Measurements from ENCODE around the gene MYO1B.
A peak's percentile ranks its signal among the peaks of the same experiment; 100 is the strongest.

MYO1B gene

DNA sequence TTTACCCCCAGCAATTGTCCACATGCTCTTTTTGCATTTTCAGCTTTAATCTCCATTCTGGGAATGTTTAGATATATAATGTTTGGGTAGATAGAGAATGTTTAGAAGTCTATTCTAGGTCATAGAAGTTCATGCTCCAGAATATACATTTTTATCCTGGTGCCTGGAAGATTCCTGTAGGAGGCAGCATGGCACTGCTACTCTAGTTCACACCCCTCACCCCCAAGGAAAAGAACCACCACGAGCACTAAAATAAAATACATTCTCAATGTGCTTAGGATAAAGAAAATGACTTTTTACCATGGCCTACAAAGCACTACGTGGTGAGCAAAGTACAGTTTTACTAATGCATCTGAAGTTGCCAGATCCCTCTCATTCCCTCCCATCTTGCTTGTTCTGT, 53.8 kb downstream of the MYO1B start:
- no peak for DNase-seq (ENCODE audit: low spot score)

DNA sequence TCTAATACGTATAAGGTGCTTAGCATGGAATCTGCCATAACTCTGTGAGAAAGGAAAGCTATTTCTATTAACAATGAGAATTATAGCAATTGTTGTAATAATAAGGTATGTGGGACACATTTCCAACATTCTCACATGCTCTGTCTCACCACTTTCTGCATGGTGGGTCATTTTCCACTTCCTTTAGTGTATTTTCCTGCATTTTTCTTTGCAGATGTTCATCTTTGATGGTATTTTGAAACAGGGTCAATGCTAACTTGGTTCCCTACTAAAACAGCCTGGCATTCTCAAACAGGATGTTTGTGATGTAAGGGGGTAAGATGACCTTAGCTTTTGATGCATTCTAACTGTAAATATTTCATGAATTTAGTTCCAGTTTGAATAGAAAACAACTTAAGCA, 54.7 kb downstream of the MYO1B start:
- DNase-seq (ENCODE audit: low spot score), result no peak

DNA sequence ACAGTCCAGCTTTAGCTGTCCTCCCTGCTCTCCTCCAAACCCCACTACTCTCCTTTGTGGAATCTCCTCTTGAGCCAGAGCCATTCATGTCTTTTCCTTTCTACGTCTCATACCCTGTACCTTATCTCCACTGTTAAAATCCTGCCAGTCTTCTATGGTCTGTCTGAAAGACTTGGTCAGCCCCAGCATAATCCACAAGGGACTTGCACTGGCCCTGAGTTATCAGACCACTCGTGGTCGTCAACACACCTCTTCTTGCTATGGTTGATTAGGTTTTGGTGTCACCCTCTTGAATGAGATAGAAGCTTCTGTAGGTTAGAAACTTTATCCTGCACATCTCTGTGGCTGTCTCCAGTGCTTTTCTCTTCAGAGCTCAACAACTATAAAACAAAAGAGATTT, 56.8 kb downstream of the MYO1B start:
- no peak for DNase-seq (ENCODE audit: low spot score)

DNA sequence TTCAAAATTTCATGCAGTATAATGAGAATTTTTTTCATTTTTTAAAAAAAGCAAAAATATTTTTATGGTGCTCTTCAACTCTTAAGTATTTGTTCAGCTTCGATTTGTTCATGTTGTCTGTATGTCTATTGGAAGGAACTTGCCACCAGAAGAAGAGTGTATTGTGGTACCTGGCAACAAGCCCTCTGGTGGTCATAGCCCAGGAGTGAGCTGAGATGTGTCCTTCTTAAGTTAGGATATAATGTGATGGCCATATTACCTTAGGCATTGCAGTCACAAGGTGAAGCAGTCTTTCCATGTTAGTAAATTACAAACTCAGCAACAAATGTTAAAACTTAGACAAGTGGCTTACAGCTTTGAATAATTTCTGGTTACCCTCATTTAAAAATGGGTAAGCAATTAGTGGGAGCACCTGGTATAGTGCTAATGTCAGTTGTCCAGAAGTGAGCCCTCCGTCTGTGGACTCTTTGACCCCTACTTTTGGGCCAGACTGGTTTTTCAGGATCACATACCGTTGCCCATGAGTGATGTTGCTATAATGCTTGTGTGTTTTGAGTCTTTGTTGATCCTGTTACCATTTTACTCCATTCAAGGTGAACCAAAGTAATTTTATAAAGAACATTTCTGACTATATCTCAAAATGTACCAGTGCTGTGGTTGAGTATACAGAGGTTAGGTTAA, 57.4 kb downstream of the MYO1B start:
- peak; percentile 30 for DNase-seq (ENCODE audit: low spot score)

DNA sequence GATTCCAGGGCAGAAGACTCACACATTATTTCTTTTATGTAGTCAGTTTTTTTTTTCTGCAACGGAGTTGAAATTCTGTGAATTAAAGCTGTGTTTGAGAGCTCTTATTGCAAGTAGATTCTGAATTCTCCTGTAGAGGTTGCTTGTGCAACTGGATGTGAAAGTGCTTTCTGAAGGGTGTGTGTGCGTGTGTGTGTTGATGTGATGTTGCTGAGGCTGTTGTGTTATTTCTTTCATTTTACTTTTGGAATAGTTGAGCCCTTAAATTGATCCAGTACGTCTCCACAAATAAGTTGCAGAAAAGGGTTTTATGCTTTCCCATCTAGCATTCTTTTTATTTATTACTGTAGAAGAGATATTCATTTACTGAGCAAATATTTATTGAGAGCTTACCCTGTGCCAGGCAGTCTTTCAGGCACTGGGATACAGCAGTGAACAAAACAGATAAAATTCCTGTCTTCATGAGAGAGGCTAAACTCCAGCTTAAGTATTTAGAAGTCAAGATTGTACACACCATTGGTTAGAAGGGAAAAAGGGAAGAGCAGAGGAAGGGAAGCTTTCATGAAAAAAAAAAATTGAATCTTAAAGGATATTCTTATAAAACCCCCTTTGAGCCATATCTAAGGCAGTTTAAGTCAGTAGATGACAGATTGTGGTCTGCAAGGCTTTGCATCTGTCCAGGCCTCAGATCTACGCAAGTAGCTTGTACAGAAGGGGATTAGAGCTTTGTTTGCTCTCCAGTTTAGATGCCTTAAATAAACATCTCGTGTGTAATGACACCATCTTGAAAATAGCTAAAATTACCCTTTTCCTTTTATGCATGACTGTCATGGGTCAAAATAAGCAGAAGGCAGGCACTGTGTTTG, 58.2 kb downstream of the MYO1B start:
- DNase-seq (ENCODE audit: low spot score), result no peak

DNA sequence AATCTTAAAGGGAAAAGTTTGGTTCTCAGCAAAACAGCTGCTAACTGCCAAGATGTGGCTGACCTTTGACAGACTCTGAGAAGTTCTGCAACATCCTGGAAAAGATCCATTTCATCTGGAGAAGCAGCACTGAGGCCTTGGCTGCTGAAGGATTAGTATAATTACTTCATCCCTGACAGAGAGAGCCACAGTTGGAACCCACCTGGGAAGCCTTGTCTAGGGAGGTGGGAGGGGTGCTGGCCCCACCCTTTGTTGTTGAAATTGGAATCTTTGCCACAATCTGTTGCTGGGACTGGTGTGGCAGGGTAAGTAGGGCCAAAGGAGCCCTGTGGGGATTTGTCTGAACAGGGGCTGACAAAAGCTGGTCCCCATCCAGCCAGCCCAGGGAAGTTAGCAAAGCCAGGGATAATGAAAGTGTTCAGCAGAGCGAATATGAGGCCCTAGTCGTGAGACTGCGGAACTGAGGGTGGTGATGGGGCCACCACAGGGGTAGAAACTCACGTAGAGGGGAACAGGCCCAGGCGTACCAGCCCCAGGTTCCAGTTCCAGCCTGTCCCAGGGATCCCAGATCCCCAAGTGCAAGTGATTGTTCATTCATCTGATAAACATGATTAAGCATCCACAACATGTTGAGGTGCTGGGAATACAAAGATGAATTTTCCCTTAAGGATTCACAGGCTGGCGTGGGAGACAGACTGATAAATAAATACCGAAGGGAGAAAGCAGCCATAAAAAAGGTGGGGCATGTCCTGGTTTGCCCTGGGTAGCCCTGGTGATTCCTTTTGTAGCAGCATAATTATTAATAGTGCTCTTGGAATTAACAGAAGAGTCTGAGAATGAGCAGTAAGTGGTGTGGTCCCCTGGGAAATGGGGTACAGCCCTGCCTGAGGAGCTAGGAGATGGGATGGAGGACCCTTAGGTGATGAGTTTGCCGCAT, 60.0 kb downstream of the MYO1B start:
- DNase-seq (ENCODE audit: low spot score), result no peak

DNA sequence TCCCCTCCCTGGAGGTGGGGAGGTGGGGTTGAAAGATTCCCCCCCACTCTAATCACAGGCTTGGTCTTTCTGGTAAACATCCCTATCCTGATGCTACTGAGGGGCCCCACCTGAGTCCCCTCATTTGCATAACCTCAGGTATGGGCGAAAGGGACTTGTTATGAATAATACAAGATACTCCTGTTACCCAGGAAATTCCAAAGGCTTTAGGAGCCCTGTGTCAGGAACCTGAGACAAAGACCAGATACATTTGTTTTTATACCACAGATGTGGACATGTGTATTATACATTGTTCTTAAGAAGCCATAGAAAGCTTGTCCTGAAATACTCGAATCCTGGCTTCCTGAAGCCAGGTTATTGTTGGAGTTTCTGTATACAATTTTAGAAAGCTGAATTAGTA, 62.8 kb downstream of the MYO1B start:
- no peak for DNase-seq (ENCODE audit: low spot score)

DNA sequence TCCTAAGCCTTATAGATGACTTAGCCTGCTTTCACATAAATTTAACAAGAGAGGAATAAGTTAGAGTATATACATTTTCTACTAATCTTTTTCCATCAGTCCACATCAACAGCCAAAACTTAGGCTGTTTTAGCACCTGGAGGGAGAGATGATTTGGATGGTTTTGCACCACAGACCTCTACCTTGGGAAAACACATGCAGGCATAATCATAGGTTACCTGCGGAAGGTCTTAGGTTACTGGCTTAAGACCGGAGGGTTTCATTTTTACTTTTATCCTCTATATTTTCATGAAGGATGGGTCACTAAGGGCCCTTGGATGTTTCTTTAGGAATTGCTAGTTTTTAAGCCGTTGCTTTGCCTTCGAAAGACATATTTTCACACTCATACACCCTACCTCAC, 66.0 kb downstream of the MYO1B start:
- no peak for DNase-seq (ENCODE audit: low spot score)

DNA sequence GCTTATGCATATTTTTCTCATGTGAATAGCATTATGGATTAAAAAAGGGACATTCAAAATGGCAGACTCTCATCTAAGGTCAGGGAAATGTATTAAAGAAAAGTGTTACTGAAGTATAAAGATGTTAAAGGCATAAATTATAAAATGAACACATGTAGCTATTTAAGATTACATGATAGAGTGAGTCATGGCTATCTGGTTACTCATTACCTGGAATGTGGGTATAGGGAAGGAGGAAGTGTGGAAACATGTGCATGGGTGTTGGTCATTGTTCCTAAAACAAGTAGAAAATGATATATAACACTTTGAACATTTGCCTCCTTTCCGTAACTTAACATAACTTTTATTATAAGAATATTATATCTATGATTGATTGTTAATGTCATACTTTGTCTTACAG, 66.4 kb downstream of the MYO1B start:
- no peak for DNase-seq (ENCODE audit: low spot score)

DNA sequence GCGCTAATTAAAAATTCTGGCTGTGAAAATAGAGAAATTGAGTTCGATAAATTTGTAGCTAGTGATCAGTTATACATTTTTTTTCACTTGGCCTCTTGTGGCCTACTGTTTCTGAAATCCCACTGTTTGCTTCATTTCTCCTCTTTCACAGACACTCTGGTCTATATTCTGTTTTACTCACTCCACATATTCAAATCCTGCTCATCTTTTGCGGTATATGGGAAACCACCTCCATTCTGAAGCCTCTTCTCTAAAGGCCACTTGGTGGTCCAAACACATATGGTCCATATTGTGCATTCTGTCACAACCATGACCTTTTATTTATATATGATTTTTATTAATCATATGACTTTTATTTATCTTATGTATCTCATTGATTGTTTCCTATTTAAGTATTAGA, 67.0 kb downstream of the MYO1B start:
- DNase-seq (ENCODE audit: low spot score), result no peak

DNA sequence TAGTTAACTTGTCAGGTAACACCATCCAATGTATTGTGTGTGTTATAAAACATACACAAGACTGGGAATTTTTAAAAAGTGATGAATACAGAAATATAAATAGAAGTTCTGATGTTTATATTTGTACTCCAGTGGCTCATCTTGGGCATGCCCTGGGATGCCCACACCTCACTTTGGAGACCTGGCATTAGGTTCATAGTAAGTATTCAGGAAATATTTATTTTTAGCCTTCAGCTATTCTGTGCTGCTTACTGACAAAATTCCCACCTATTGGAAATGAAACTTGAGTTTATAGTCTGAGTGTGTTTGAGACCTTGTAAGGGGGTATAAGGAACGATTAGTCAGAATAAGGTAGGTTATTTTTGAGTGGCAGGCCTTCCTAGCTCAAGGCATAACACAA, 67.5 kb downstream of the MYO1B start:
- no peak for DNase-seq (ENCODE audit: low spot score)

DNA sequence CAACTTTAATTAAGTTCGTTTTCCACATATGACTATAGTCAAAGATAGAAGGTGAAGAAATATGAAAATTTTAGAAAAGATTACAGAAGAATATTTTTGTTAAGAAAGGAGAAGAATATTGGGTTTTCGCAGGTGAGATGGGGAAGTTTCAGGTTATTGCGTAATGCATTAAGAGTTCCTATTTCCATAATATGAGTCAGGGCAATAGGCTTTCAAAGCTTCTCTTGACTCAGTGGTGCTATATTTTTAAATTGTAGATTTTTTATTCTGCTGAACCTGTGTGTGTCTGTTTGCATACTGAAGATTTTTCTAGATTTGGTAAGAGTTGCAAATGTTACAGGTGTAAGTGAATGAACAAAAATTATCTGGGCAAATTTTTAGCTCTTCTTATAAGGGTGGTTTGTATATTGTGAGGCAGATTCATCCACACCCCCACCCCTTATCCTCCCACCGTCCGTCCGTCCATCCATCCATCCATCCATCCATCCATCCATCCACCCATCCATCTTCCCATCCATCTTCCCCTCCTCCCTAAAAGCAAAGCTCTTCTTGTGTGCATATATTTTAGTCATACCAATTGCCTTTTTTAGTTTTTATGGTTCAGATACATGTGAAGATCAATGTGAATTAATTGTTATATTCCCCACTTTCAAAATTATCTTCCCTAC, 69.6 kb downstream of the MYO1B start:
- no peak for DNase-seq (ENCODE audit: low spot score)

DNA sequence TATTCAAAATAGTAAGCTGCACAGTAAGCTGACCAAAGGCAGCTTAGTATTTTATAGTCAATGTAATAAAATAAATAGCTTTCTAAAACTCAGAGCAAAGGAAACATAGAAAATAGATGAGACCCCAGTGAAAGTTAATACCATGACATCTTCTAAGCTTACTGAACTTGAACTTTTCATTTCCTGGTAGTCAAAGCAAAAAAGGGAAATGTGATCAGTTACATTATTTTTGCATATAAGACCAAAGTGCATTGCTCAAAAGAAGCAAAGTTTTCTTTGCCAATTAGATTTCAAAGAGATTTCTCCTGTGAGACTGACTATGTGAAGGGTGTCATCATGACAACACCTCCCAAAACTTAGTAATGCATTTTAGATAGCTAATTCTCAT, 70.2 kb downstream of the MYO1B start:
- no peak for DNase-seq (ENCODE audit: low spot score)

DNA sequence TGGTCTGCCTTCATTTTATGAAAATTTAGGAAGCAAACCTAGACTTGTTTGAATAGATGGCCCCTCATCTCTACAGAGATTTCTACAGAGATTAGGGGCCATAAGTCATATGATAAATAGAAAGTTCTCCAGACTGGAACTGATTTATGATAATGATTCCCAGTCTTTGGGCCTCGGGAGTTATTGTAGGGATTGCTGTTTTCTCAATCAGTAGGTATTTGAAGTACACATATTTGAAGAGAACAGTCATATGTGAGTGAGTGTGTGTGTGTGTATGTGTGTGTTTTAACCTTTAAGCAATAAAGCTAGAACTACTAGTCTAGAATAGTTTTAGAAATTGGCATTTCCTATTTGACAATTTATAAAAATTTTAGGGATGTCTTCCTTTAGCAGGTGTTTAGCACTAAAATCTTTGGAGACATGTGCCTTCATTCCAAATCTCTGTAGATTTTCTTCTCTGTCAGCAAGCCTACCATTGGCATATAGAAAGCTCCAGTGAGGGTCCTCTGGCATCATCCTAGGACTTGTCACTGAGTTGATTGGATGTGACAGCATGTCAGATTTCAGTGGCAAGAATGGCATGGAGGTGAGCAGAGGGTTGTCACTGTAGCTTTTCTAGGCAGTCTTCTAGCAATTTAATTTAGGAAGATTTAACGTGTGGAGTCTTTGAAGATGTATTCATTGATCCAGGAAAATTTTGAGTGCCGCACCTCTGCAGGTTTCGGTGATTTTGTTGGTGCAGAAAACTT, 71.2 kb downstream of the MYO1B start:
- no peak for DNase-seq (ENCODE audit: low spot score)

DNA sequence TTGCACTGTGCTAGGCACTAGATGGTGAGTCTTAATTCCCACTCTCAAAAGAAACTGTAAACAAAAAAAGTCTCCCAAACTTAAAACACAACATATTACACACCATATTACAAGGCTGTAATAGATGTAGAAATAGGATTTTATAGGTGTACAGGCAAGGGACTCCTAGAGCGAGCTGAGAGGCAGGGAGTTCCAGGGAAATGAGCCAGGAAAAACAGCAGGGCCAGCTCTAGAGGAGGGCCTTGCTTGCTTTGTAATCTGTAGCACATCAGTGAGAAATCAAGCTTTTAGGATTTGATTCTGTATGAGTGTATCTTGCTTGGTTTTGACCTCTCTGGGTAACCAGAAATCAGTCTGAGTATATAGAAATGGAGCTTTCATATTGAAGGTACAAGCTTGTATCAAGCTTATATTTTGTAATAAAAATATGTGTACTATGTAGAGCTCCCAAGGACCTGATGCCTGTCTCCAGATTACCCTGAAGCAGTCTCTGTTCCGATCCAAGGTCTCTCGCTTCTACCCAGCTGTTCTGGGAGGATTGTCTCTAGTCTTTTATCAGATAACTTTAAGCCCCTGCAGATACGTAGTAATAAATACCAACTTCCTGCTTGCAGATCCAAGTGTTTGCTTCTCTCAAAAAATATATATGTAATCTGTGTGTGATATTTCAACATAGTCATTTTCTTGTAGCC, 73.0 kb downstream of the MYO1B start:
- DNase-seq (ENCODE audit: low spot score), result no peak

DNA sequence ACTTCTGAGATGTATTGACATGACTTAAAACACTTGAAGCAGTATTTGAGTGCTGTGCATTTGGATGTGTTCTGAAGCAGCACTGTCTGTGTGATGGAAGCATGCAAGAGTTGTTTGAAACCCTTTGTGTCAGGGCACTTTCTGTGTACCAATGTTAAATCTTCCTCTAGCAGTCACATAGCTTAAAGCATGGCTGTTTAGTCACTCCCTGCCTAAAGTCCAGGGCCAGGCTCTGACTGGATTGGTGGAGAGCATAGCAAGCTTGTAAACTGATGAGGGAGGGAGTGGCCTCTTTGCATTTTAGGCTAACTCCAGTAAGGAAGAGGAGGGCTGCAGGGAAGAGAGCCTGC, 73.5 kb downstream of the MYO1B start:
- DNase-seq (ENCODE audit: low spot score), result no peak

DNA sequence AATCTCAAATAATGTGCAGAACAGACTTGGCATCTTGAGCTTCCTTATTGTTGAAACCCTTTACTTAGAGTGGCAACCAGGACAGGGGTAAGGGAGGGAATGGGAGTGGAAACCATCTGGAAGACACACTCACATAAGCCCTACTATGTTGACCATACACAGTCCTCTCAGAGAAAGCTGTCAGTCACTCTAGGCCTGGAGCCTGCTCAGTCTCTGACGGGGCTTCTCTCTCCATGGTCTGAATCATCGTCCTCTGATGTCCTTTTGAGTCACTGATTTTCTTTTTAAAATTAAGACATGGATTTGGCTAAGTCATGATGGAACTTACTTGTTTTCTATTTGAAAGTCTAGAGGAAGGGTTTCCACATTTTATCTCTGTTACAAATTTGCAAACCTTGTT, 74.0 kb downstream of the MYO1B start:
- no peak for DNase-seq (ENCODE audit: low spot score)

DNA sequence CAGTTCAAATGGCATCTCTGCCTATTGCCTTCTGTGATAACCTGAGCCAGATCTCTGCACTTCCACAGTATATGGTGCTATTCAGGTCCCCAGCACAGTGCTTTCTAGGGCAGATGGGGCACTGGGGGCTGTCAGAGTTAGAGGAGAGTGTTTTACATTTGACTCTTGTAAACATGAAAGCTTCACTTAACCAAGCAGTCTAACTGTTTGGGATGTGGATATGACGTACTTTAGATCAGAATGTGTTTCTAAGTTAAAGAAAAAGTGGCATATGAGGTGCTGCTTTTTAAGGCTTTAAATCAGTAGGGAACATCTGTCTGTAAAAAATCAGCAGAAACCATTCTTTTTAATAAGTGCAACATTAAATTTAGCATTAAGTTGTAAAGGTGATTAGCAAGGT, 75.7 kb downstream of the MYO1B start:
- DNase-seq (ENCODE audit: low spot score), result no peak

DNA sequence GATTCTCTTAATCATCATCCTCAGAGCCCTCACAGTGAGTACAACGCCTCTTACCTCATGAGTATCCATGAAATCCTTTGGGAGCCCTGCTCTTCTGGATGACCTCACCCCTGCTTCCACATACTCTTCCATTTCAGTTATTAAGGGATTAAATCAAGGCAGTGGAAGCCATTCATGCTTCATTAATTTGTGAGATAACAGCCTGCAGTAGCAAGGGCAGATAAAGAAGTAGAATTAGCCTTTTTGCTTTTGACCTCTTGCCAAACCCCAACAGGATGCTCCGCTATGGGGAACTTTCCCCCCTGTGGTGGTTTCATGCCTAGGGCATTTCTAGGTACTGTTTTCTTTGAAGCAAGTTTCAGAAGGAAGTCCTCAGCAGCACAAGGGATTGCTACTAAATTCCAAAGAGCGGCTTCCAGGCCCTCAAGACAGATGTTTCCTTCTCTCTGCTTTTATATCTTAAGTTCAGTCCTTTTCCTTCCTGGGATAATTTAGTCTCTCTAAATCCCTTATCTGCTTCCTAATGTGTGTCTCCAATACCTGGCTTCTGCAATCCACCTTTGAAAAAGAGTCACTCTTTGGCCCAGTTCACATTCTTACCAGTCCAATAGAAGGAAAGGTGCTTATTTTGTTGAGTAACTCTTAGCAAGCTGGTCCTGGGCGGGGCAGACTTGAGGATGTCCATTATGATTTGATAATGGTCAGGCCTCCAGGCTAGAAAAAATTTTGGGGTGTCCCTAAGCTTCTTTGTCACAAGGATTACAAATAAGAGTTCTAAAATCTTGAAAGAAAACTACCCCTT, 76.9 kb downstream of the MYO1B start:
- no peak for DNase-seq (ENCODE audit: low spot score)

All from CD4-positive, alpha-beta T cell treated with Interleukin-15 for 4 hours (primary cell).